Measurements from ENCODE around the gene NR4A2.

DNA sequence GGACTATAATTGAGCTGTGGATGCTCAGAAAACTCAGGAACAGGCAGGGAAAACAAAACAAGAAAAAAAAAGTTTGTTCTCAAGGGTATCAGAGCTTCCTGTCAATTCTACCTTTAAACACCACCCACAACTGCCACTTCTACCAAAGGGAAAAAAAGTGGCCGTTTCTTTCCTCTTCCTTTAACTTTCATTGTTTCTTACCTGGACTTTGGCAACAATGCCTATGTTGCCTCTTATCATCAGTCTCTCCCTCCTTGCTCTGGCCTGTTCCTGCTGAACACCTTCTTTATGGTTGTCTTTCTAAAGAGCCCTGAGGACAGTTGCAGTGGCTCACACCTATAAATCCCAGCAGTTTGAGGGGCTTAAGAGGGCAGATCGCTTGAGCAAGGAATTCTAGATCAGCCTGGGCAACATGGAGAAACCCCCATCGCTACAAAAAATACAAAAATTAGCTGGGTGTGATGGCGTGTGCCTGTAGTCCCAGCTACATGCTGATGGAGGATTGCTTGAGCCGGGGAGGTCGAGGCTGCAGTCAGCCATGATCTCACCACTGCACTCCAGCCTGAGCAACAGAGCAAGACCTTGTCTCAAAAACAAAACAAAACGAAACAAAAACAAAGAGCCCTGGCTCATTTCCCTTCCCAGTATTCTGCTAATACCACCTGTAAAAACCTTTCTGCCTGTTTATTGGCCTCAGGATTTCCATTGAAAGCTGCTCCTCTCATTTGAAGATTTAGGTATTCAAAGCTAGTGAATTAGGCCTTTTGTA, 18.0 kb upstream of the NR4A2 start:
- no peak for TF ChIP-seq POLR2AphosphoS5 (IDR thresholded peaks at IDR 0.05)
- TF ChIP-seq CTCF (IDR thresholded peaks at IDR 0.05), result no peak

All from esophagus muscularis mucosa (tissue), 3 donors.